Hepatocyte (in vitro differentiated cells): ENCODE data around the gene NIPAL4.

Source experiments
- EZH2 ChIP-seq: fragments of 200-600 bp; sonication (generic); IDR thresholded peaks from 2 replicates; pipeline ENCODE4 v1.6.1; 2016; ENCODE audit warnings: antibody characterized with exemption, mild to moderate bottlenecking, borderline replicate concordance
- TF ChIP-seq, protein P1 (sequence below): fragments of 200-600 bp; sonication (generic); IDR thresholded peaks from 2 replicates; pipeline ENCODE4 v1.5.1; 2016; ENCODE audit warnings: antibody characterized with exemption, mild to moderate bottlenecking; ENCODE audit not compliant: poor library complexity

DNA sequence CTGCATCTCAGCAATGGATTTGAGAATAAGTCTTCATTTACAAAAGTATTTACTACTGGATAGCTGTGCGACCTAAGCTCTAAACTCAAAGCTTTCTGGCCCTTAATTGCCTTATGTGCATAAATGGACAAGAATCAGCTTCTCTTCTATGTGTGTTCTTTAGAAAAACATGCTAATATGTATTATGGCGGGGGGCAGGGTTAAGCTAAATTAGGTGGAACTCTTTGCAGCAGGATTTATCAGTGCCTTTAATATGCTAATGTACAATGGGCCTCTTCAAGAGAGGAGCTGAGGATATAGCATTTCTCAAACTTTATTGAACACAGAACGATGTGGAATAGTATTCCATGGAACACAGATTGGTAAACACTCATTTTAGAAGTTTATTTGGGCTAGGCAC, 10.0 kb upstream of the NIPAL4 start:
- TF ChIP-seq, protein P1, sequence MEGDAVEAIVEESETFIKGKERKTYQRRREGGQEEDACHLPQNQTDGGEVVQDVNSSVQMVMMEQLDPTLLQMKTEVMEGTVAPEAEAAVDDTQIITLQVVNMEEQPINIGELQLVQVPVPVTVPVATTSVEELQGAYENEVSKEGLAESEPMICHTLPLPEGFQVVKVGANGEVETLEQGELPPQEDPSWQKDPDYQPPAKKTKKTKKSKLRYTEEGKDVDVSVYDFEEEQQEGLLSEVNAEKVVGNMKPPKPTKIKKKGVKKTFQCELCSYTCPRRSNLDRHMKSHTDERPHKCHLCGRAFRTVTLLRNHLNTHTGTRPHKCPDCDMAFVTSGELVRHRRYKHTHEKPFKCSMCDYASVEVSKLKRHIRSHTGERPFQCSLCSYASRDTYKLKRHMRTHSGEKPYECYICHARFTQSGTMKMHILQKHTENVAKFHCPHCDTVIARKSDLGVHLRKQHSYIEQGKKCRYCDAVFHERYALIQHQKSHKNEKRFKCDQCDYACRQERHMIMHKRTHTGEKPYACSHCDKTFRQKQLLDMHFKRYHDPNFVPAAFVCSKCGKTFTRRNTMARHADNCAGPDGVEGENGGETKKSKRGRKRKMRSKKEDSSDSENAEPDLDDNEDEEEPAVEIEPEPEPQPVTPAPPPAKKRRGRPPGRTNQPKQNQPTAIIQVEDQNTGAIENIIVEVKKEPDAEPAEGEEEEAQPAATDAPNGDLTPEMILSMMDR: no peak
- TF ChIP-seq EZH2: no peak
